HEK293 (cell line): ENCODE data around the gene SLC35F2.

Experiments used
- FEZF1 ChIP-seq: fragments of 450-650 bp; formaldehyde crosslinking; IDR thresholded peaks from 2 replicates; pipeline ENCODE4 v1.5.1; 2016; ENCODE audit warnings: missing biosample characterization, missing genetic modification characterization
- GLIS1 ChIP-seq: fragments of 450-650 bp; formaldehyde crosslinking; IDR thresholded peaks from 2 replicates; pipeline ENCODE4 v1.5.1; 2016; ENCODE audit warnings: missing biosample characterization, missing genetic modification characterization
- INSM2 ChIP-seq: fragments of 450-650 bp; formaldehyde crosslinking; IDR thresholded peaks from 2 replicates; pipeline ENCODE4 v1.5.1; 2016; ENCODE audit warnings: missing biosample characterization, missing genetic modification characterization
- KLF1 ChIP-seq: fragments of 450-650 bp; formaldehyde crosslinking; IDR thresholded peaks from 2 replicates; pipeline ENCODE4 v1.5.1; 2016; ENCODE audit warnings: missing biosample characterization, missing genetic modification characterization
- KLF16 ChIP-seq: fragments of 450-650 bp; formaldehyde crosslinking; IDR thresholded peaks from 2 replicates; pipeline ENCODE4 v1.5.1; 2017; ENCODE audit warnings: missing biosample characterization, missing genetic modification characterization
- KLF17 ChIP-seq: fragments of 450-650 bp; formaldehyde crosslinking; IDR thresholded peaks from 2 replicates; pipeline ENCODE4 v1.5.1; 2016; ENCODE audit warnings: missing biosample characterization, missing genetic modification characterization
- KLF7 ChIP-seq: fragments of 450-650 bp; formaldehyde crosslinking; IDR thresholded peaks from 2 replicates; pipeline ENCODE4 v1.5.1; 2016; ENCODE audit warnings: missing biosample characterization, missing genetic modification characterization, borderline replicate concordance
- OVOL3 ChIP-seq: fragments of 450-650 bp; formaldehyde crosslinking; IDR thresholded peaks from 2 replicates; pipeline ENCODE4 v1.5.1; 2016; ENCODE audit warnings: missing biosample characterization, missing genetic modification characterization
- PRDM6 ChIP-seq: fragments of 450-650 bp; formaldehyde crosslinking; IDR thresholded peaks from 2 replicates; pipeline ENCODE4 v1.5.1; 2017; ENCODE audit warnings: missing biosample characterization, missing genetic modification characterization
- SCRT2 ChIP-seq: fragments of 450-650 bp; formaldehyde crosslinking; IDR thresholded peaks from 2 replicates; pipeline ENCODE4 v1.5.1; 2016; ENCODE audit warnings: missing biosample characterization, missing genetic modification characterization
- SP3 ChIP-seq: fragments of 450-650 bp; formaldehyde crosslinking; IDR thresholded peaks from 2 replicates; pipeline ENCODE4 v1.5.1; 2016; ENCODE audit warnings: missing biosample characterization, missing genetic modification characterization
- YY1 ChIP-seq: fragments of 450-650 bp; formaldehyde crosslinking; IDR thresholded peaks from 2 replicates; pipeline ENCODE4 v1.5.1; 2018; ENCODE audit warnings: missing biosample characterization, missing genetic modification characterization
- ZFP69B ChIP-seq: fragments of 450-650 bp; formaldehyde crosslinking; IDR thresholded peaks from 2 replicates; pipeline ENCODE4 v1.5.1; 2016; ENCODE audit warnings: missing biosample characterization, missing genetic modification characterization
- ZIC2 ChIP-seq: fragments of 450-650 bp; formaldehyde crosslinking; IDR thresholded peaks from 2 replicates; pipeline ENCODE4 v1.5.1; 2016; ENCODE audit warnings: missing biosample characterization, missing genetic modification characterization
- ZNF10 ChIP-seq: fragments of 450-650 bp; formaldehyde crosslinking; IDR thresholded peaks from 2 replicates; pipeline ENCODE4 v1.5.1; 2017; ENCODE audit warnings: missing biosample characterization, missing genetic modification characterization
- ZNF19 ChIP-seq: fragments of 450-650 bp; formaldehyde crosslinking; IDR thresholded peaks from 2 replicates; pipeline ENCODE4; 2016; ENCODE audit warnings: missing biosample characterization, missing genetic modification characterization, low read depth
- ZNF221 ChIP-seq: fragments of 450-650 bp; formaldehyde crosslinking; IDR thresholded peaks from 2 replicates; pipeline ENCODE4 v1.5.1; 2017; ENCODE audit warnings: missing biosample characterization, missing genetic modification characterization, borderline replicate concordance
- ZNF335 ChIP-seq: fragments of 450-650 bp; formaldehyde crosslinking; conservative IDR thresholded peaks from 2 replicates; pipeline ENCODE4 v1.5.1; 2016; ENCODE audit warnings: missing biosample characterization, missing genetic modification characterization
- ZNF555 ChIP-seq: fragments of 450-650 bp; formaldehyde crosslinking; conservative IDR thresholded peaks from 2 replicates; pipeline ENCODE4 v1.5.1; 2017; ENCODE audit warnings: missing biosample characterization, mild to moderate bottlenecking, missing genetic modification characterization, inconsistent platforms
- ZNF596 ChIP-seq: fragments of 450-650 bp; IDR thresholded peaks from 2 replicates; pipeline ENCODE4 v1.5.0; 2018; ENCODE audit warnings: missing biosample characterization, mild to moderate bottlenecking, missing genetic modification characterization, moderate library complexity
- ZNF624 ChIP-seq: fragments of 450-650 bp; formaldehyde crosslinking; IDR thresholded peaks from 2 replicates; pipeline ENCODE4 v1.5.1; 2017; ENCODE audit warnings: missing biosample characterization, missing genetic modification characterization
- ZNF626 ChIP-seq: fragments of 450-650 bp; sonication (Bioruptor Pico); formaldehyde crosslinking; IDR thresholded peaks from 2 replicates; pipeline ENCODE4 v1.5.1; 2018; ENCODE audit warnings: missing biosample characterization, missing genetic modification characterization, inconsistent platforms
- ZNF670 ChIP-seq: fragments of 450-650 bp; formaldehyde crosslinking; IDR thresholded peaks from 2 replicates; pipeline ENCODE4 v1.5.1; 2016; ENCODE audit warnings: missing biosample characterization, missing genetic modification characterization, low read depth
- ZNF692 ChIP-seq: fragments of 450-650 bp; formaldehyde crosslinking; IDR thresholded peaks from 2 replicates; pipeline ENCODE4 v1.5.1; 2016; ENCODE audit warnings: missing biosample characterization, missing genetic modification characterization
- ZNF76 ChIP-seq: fragments of 450-650 bp; formaldehyde crosslinking; IDR thresholded peaks from 2 replicates; pipeline ENCODE4; 2016; ENCODE audit warnings: low read depth, missing biosample characterization, missing genetic modification characterization, borderline replicate concordance
- ZNF777 ChIP-seq: fragments of 450-650 bp; formaldehyde crosslinking; IDR thresholded peaks from 2 replicates; pipeline ENCODE4 v1.5.1; 2017; ENCODE audit warnings: missing biosample characterization, missing genetic modification characterization, borderline replicate concordance
- TF ChIP-seq, protein P1 (sequence below): fragments of 450-650 bp; formaldehyde crosslinking; IDR thresholded peaks from 2 replicates; pipeline ENCODE4 v1.5.1; 2016; ENCODE audit warnings: missing biosample characterization, missing genetic modification characterization
- TF ChIP-seq, protein P2 (sequence below): fragments of 450-650 bp; formaldehyde crosslinking; IDR thresholded peaks from 2 replicates; pipeline ENCODE4 v1.5.1; 2017; ENCODE audit warnings: missing biosample characterization, missing genetic modification characterization
- TF ChIP-seq, protein P3 (sequence below): fragments of 450-650 bp; formaldehyde crosslinking; IDR thresholded peaks from 2 replicates; pipeline ENCODE4 v1.5.1; 2017; ENCODE audit warnings: missing biosample characterization, missing genetic modification characterization

The SLC35F2 gene

DNA sequence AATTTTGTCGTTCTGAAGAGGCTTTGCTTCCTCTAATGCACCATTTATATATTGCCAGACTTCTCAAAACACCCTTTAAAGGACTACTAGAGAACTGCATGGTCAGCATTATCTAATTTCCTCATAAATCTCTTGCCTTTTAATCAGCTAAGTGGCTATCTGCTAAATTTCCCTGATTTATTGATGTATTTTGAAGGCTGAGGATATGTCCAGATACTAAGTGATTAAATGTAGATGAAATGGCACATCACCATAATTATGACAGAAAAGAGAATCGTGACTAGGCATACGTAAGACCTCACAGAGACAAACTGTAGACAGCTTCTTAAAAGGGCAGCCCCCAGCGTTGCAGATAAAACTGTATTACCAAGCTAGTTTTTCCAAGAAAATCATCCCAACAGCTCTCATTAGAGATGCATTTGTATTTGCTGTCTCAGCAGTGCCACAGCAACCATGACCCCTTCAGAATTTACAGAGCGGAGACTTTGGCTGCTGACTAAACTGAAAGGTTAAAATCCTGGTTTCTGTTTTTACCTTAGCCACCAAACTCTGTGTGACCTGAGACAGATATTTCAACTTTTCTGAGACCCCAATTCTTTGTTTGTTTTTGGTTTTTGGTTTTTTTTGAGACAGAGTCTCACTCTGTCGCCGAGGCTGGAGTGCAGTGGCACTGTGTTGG, 79.6 kb downstream of the SLC35F2 start (continued):
- TF ChIP-seq ZNF10 (tag by site-specific recombination) (no peak), ZNF221 (tag by site-specific recombination) (no peak), ZNF596 (tag by site-specific recombination) (no peak), OVOL3 (tag by site-specific recombination) (0 out of 2 replicates have a peak, but pooled peaks have one; percentile 33), INSM2 (no peak), ZFP69B (tag by site-specific recombination) (no peak), ZIC2 (no peak), ZNF555 (tag by site-specific recombination) (no peak), KLF7 (tag by site-specific recombination) (no peak), ZNF692 (tag by site-specific recombination) (no peak), ZNF670 (tag by site-specific recombination) (no peak), KLF17 (no peak), KLF16 (no peak), FEZF1 (peak; percentile 85), GLIS1 (tag by site-specific recombination) (peak; percentile 83), ZNF335 (no peak), YY1 (tag by site-specific recombination) (no peak), PRDM6 (tag by site-specific recombination) (peak; percentile 82), ZNF624 (no peak), KLF1 (no peak), SP3 (tag by site-specific recombination) (no peak), ZNF19 (tag by site-specific recombination) (no peak), ZNF626 (no peak), ZNF76 (tag by site-specific recombination) (no peak), SCRT2 (tag by site-specific recombination) (no peak), ZNF777 (tag by site-specific recombination) (no peak)
- TF ChIP-seq, protein P1, sequence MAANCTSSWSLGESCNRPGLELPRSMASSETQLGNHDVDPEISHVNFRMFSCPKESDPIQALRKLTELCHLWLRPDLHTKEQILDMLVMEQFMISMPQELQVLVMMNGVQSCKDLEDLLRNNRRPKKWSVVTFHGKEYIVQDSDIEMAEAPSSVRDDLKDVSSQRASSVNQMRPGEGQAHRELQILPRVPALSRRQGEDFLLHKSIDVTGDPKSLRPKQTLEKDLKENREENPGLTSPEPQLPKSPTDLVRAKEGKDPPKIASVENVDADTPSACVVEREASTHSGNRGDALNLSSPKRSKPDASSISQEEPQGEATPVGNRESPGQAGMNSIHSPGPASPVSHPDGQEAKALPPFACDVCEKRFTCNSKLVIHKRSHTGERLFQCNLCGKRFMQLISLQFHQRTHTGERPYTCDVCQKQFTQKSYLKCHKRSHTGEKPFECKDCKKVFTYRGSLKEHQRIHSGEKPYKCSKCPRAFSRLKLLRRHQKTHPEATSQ = no peak
- TF ChIP-seq, protein P2, sequence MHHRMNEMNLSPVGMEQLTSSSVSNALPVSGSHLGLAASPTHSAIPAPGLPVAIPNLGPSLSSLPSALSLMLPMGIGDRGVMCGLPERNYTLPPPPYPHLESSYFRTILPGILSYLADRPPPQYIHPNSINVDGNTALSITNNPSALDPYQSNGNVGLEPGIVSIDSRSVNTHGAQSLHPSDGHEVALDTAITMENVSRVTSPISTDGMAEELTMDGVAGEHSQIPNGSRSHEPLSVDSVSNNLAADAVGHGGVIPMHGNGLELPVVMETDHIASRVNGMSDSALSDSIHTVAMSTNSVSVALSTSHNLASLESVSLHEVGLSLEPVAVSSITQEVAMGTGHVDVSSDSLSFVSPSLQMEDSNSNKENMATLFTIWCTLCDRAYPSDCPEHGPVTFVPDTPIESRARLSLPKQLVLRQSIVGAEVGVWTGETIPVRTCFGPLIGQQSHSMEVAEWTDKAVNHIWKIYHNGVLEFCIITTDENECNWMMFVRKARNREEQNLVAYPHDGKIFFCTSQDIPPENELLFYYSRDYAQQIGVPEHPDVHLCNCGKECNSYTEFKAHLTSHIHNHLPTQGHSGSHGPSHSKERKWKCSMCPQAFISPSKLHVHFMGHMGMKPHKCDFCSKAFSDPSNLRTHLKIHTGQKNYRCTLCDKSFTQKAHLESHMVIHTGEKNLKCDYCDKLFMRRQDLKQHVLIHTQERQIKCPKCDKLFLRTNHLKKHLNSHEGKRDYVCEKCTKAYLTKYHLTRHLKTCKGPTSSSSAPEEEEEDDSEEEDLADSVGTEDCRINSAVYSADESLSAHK (tag by site-specific recombination) = 0 out of 2 replicates have a peak, but pooled peaks have one; percentile 14
- TF ChIP-seq, protein P3, sequence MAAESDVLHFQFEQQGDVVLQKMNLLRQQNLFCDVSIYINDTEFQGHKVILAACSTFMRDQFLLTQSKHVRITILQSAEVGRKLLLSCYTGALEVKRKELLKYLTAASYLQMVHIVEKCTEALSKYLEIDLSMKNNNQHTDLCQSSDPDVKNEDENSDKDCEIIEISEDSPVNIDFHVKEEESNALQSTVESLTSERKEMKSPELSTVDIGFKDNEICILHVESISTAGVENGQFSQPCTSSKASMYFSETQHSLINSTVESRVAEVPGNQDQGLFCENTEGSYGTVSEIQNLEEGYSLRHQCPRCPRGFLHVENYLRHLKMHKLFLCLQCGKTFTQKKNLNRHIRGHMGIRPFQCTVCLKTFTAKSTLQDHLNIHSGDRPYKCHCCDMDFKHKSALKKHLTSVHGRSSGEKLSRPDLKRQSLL (tag by site-specific recombination) = no peak
